Right hindlimb (tissue), 1 donor: ENCODE measurements around the gene CNTNAP5.

Experiments used
- DNase-seq: peaks from one replicate; pipeline ENCODE4 v3.0.0-alpha.2; 2018

The CNTNAP5 gene

DNA sequence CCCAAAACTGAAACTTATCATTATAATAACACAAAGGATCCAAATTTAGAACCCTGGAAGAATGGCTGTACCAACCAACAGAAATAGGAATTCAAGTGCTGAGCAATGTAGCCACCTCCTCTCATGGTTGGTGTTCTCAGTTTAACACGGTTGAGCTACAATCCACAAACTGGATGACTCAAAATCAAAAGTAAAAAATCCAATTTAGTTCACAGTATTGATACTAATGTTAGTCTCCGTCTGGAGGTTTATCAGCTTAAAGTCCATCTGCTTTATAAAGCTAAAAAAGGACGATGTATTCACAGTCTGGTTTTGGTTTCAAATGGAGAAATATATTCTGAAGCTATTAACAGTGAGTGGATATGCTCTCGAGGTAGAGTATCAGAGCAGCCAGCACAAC lies 40.5 kb downstream of the CNTNAP5 start:
- no peak for DNase-seq

GRCh38 chr2:124066776-124067175 lies 41.7 kb downstream of the CNTNAP5 start:
- DNase-seq, result no peak

DNA sequence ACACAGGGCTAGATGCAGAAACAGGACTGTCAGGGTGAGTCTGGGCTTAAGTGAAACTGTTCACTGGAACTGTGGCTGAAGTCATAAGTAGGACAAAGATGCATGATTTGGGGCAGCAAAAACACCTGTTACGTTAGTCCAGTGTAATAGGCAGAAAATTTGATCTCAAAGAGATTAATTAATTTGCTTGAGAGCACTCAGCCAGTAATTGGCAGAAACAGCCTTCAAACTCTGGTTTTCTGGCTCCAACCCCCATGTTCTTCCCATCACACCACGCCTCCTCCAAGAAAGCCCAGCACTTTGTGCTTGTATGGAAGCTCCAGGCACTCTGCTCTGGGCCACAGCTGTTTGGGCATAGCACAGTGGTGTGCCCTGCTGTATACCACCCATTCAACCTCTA lies 54.0 kb downstream of the CNTNAP5 start:
- DNase-seq, result no peak

GRCh38 chr2:124080281-124081153 lies 55.4 kb downstream of the CNTNAP5 start:
- no peak for DNase-seq

GRCh38 chr2:124081154-124081716 lies 56.1 kb downstream of the CNTNAP5 start:
- DNase-seq, result no peak

- no peak for DNase-seq
These were observed 63.5 kb downstream of the CNTNAP5 start for GRCh38 chr2:124088616-124089015.

GRCh38 chr2:124091721-124092120 lies 66.6 kb downstream of the CNTNAP5 start:
- DNase-seq, result no peak

DNA sequence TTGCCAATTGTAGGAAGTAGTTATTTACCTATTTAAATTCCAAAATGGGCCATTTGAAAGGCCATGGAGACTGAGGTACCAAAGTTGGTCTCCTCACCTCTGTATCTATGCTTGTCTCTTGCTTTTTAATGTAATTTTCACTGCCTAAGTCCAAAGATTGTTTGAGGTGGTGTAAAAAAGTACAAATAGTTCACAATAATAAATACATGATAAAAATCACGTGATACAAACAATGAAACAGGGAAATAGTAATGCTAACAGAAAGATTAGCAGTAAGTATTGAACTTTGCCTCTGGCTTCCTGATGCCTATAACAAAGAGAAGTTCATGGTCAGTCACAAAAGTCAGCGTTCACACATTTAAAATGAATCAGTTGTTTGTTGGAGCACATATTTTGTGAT lies 67.6 kb downstream of the CNTNAP5 start:
- no peak for DNase-seq

- no peak for DNase-seq
These were observed 79.8 kb downstream of the CNTNAP5 start for GRCh38 chr2:124104914-124105313.

GRCh38 chr2:124112206-124112605 lies 87.1 kb downstream of the CNTNAP5 start:
- no peak for DNase-seq

DNA sequence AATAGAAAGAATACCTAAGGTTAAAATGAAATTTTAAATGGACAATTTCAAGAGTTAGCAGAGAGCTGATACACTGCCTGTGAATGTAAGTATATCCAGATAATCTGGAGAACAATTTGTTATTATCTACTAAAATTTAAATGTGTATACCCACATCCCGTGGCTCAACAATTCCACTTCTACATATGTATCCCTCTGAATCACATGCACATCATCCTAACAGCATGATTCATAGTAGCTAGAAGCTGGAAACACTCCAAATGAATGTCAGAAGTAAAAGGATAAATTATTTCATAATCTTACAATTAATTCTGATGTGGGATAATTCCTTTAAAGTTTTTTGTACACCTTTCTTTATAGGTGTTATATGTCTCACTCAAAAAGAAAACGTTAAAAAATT lies 87.9 kb downstream of the CNTNAP5 start:
- no peak for DNase-seq

GRCh38 chr2:124120246-124120645 lies 95.2 kb downstream of the CNTNAP5 start:
- no peak for DNase-seq

GRCh38 chr2:124121106-124121505 lies 96.0 kb downstream of the CNTNAP5 start:
- no peak for DNase-seq

- DNase-seq, result no peak
These were observed 96.7 kb downstream of the CNTNAP5 start for GRCh38 chr2:124121760-124122275.

GRCh38 chr2:124122340-124122739 lies 97.3 kb downstream of the CNTNAP5 start:
- DNase-seq, result no peak

GRCh38 chr2:124131276-124131675 lies 106.2 kb downstream of the CNTNAP5 start:
- no peak for DNase-seq

DNA sequence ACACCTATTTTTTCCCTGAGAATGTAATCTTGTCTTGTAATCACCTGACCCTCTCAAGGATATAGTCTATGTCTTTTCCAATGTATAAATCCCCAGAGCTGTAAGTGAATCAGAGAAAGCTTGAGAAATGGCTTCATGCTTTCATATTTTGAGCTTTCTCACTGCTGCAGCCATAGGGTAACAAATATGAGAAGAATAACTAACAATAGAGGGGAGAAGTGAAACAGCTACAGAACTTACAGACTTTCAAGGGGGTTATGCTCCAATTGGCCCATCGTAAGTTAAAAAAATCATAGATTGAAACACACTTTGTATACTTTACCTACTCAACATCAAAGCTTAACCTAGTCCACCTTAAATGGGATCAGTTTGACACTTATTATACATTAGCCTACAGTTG lies 111.0 kb downstream of the CNTNAP5 start:
- no peak for DNase-seq

DNA sequence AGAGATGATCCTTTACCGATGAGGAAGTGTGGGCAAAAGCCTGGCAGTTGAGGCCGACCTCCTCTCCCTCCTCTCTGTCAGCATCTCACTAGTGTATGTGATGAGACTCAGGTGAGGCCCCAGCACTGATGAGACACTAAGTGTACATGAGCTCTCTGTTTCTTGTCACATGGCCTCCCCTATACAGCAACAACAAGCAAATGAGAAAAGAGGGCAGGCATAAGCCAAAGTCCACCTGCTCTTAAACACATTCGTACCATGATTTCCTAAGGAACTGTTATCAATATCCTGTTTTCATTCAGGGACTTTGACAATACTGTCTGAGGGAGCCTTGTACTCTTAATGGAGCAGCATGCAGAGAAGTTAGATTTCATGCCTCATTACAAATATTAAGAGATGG lies 113.0 kb downstream of the CNTNAP5 start:
- no peak for DNase-seq

DNA sequence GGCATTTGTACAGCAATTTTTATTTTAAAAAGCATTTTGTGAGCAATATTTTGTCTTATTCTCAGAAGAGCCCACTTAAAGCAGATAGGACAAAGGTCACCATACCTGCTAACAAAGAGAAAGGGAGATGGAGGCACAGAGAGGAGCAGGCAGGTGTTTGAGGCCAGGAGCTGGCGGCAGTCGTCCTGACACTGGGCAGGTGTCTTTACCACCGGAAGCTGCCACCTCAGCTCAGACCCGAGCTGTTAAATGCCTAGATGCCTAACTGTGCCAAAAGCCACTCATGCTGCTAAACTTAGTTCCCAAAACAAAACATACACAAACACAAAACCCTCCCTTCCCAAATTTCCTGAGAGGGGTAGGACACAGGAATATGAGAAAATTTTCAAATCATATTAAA lies 120.9 kb downstream of the CNTNAP5 start:
- no peak for DNase-seq

DNA sequence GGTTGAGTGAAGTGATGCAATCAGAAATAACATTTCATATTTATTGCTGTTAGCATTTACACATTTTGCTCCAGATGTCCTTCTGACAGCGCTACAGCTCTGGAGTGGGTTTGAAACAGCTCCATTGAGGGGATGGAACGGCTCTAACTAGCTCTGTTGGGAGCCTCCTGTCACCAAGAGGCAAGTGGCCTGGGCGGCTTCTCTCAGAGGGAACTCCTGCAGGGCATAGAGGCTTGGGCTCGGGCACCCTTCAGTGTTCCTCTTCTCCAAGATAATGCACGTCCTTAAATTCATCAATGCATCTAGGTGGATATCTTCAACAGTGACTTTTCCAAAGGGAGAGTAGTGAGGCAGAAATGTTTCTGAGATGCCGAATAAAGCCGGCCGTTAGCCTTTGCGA lies 122.5 kb downstream of the CNTNAP5 start:
- no peak for DNase-seq

GRCh38 chr2:124149571-124149970 lies 124.5 kb downstream of the CNTNAP5 start:
- DNase-seq, result peak; percentile 19

DNA sequence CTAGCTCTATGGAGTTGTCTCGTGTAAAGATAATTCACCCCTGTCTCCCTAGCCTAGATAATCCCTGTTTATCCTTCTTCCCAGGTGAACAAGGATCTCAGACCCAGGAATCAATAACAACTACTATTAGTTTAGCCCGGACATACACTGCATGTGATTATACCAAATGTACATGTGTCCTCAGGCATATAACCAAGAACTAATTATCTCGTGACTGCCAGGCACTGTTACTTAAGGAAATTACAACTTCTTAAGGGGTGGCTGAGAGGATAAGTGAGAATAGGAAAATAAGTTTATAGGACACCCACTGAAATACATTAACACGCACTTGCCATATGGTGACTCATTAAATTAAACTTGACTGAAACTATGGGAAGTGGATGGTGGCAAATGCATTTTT lies 126.6 kb downstream of the CNTNAP5 start:
- no peak for DNase-seq

GRCh38 chr2:124153713-124154112 lies 128.6 kb downstream of the CNTNAP5 start:
- DNase-seq, result no peak

- DNase-seq, result no peak
These were observed 134.1 kb downstream of the CNTNAP5 start for GRCh38 chr2:124159166-124159565.
